ENCODE results near the gene JAGN1. TPM values are rescaled to one million over a fixed set of nuclear protein-coding genes. Genes with fewer than 3 reads are reported as not detected.
A peak's percentile ranks its signal among the peaks of the same experiment; 100 is the strongest.
"Not testable (repeated sequence)": the region's sequence is repeated elsewhere in the genome, so short reads cannot be mapped to it uniquely, and the experiment has no call there.

The JAGN1 gene
- total and polyA plus RNA-seq, 9 of the 15 experiments (the other 6 are each of a cell fraction or from before 2014, with no cell fraction given), result 31.6 to 77.8 (median 40.3) TPM

DNA sequence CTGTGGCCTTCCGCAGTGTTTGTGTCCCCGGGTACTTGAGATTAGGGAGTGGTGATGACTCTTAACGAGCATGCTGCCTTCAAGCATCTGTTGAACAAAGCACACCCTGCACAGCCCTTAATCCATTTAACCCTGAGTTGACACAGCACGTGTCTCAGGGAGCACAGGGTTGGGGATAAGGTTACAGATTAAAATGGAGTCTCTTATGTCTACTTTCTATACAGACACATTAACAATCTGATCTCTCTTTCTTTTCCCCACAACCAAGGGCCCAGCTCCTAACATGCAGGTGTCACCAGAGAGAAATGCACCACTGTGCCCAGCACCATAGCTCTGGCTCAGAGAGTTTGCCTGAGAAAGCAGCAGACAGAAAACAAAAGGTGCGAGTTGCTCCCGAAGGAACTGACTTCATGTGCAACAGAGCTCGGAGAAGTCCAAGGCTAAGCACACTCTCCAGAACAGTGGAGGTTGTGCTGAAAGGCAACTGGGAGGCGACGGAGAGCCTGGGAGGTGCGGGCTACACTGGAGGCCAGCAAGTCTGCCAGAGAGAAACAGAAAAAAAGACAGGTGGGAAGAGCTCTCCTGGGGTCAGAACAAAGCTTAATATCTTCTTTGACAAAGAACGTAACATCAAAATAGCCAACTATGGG, 36.0 kb upstream of the JAGN1 start (continued):
- TF ChIP-seq, protein P1, sequence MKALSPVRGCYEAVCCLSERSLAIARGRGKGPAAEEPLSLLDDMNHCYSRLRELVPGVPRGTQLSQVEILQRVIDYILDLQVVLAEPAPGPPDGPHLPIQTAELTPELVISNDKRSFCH (CRISPR knock-in tag; IDR thresholded peaks at IDR 0.05), result not testable (repeated sequence)
- TF ChIP-seq, protein P1 (tag; IDR thresholded peaks at IDR 0.05), result peak; percentile 71; the same call in 1 of the 2 replicates

DNA sequence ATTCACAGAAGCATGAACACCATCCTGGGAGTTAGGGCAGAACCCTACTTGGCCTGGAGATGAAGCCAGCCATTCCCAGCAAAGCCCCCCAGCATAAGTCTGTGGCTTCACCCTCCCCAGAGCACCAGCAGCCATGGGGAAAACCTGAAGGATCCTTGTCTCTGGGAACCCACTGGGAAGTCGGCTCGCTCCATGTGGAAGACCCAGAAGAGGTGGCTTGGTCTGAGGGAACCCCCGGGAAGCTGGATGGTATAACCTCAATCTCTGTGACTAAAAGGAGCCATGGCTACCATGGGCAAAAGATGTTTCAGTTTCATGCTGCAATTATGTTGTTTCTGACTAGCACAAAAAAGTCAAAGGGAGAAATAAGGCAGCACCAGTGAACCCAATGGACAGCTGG, 34.8 kb upstream of the JAGN1 start:
- peak in 1 of 4 experiments; percentile 12 for DNase-seq (ENCODE audit: extremely low read depth in 1 of 4, low spot score in 3 of 4)
- BruUV-seq (replicated peaks), result no TSS peak
- no peak overlapping the region for H3K4me3 ChIP-seq
- H2AFZ ChIP-seq (ENCODE audit: low read depth, low read length), result peak overlapping the region; percentile 70
- no peaks in the 10 kb centered on the region for H4K20me1 ChIP-seq (replicated peaks; ENCODE audit: control insufficient read depth, insufficient read depth, low read length)
- POLR2A ChIA-PET, result interaction anchor here (2.4 kb wide), 1 partner anchor 11 kb away, joined by 5 read pairs; no protein-coding TSS in a partner anchor
- H3K4me2 ChIP-seq (ENCODE audit: insufficient read depth, low read length), result no peak overlapping the region
- H3K4me1 ChIP-seq (replicated peaks in 1 of 2; ENCODE audit: control insufficient read depth in 2 of 2, insufficient read depth in 2 of 2, low read length in 2 of 2), result peaks cover 0 to 5% of the 10 kb centered on the region in 2 experiments; a peak in 3 of 5 replicates
- no peaks in the 10 kb centered on the region for H3K36me3 ChIP-seq (ENCODE audit: control insufficient read depth, insufficient read depth, low read length)
- CTCF ChIA-PET (ENCODE audit: low intra/inter-chr PET ratio), result no interaction called here
- in situ Hi-C loops (cut with MboI), result no loop called here
- 67% methylated on average over 3 of the region's 3 CpGs for WGBS (ENCODE audit: insufficient coverage, low coverage, missing lambda C conversion rate)
- ATAC-seq, result no peak
- H3K9me1 ChIP-seq (ENCODE audit: control insufficient read depth, insufficient read depth, low read length), result no peaks in the 10 kb centered on the region
- H3K27me3 ChIP-seq (ENCODE audit: control insufficient read depth in 2 of 2, insufficient read depth in 2 of 2, low read length in 2 of 2), result no peaks in the 10 kb centered on the region
- intact Hi-C loops (cut with micrococcal nuclease), result no loop called here
- no peak for FAIRE-seq
- H3K9me3 ChIP-seq (replicated peaks; ENCODE audit: control insufficient read depth, insufficient read depth, low read depth, low read length), result no peaks in the 10 kb centered on the region
- TF ChIP-seq, protein P2, sequence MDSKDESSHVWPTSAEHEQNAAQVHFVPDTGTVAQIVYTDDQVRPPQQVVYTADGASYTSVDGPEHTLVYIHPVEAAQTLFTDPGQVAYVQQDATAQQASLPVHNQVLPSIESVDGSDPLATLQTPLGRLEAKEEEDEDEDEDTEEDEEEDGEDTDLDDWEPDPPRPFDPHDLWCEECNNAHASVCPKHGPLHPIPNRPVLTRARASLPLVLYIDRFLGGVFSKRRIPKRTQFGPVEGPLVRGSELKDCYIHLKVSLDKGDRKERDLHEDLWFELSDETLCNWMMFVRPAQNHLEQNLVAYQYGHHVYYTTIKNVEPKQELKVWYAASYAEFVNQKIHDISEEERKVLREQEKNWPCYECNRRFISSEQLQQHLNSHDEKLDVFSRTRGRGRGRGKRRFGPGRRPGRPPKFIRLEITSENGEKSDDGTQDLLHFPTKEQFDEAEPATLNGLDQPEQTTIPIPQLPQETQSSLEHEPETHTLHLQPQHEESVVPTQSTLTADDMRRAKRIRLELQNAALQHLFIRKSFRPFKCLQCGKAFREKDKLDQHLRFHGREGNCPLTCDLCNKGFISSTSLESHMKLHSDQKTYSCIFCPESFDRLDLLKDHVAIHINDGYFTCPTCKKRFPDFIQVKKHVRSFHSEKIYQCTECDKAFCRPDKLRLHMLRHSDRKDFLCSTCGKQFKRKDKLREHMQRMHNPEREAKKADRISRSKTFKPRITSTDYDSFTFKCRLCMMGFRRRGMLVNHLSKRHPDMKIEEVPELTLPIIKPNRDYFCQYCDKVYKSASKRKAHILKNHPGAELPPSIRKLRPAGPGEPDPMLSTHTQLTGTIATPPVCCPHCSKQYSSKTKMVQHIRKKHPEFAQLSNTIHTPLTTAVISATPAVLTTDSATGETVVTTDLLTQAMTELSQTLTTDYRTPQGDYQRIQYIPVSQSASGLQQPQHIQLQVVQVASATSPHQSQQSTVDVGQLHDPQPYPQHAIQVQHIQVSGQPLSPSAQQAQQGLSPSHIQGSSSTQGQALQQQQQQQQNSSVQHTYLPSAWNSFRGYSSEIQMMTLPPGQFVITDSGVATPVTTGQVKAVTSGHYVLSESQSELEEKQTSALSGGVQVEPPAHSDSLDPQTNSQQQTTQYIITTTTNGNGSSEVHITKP (IDR thresholded peaks at IDR 0.05; ENCODE audit: partially characterized antibody), result peak; percentile 27
- no peak for TF ChIP-seq DDX20 (tag; IDR thresholded peaks at IDR 0.05; ENCODE audit: low read depth)
- no peak overlapping the region for H3K27ac ChIP-seq (ENCODE audit: extremely low read depth, low read depth, low read length)
- no peaks in the 10 kb centered on the region for H3K79me2 ChIP-seq (ENCODE audit: control insufficient read depth, insufficient read depth, low read length)
- peak overlapping the region in 1 of 2 experiments; percentile 78; a peak in 1 of 4 replicates for H3K9ac ChIP-seq (ENCODE audit: insufficient read depth in 1 of 2, low read depth in 2 of 2, low read length in 2 of 2)

Measured in K562 (cell line).